Measurements from ENCODE around the gene ZSCAN22. TPM values are rescaled to one million over a fixed set of nuclear protein-coding genes. Genes with fewer than 3 reads are reported as not detected.

The ZSCAN22 gene
- total RNA-seq, 1 experiment from 2014 or later = 3.2 TPM

DNA sequence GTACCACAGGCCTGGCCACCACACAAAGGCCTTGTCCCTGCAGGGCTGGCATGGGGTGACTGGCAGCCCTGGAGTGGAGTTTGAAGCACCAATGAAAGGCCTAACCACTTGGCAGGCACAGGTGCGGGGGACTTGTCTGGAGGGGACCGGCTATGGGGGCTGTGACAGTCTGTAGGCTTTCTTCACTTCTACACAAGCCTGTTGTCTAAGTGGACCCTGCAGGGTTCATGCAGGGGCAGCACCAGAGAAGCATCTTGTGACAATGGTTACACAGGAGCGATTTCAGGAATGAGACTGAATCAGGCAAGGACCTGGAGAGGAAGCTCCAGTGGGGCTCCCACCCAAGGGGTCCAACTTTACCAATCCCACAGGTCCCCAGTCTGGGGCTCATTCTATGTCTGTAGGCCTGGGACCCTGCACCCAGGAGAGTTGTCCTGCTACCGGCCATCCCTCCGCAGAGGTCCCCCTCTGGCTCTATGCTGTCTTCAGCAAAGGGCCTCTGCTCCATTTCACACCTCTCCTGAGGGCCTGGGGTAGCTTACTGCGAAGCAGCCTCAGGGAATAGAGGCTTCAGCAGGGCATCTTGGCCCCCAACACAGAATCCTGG is 56.3 kb downstream of the ZSCAN22 start (continued):
- TF ChIP-seq, protein P1, sequence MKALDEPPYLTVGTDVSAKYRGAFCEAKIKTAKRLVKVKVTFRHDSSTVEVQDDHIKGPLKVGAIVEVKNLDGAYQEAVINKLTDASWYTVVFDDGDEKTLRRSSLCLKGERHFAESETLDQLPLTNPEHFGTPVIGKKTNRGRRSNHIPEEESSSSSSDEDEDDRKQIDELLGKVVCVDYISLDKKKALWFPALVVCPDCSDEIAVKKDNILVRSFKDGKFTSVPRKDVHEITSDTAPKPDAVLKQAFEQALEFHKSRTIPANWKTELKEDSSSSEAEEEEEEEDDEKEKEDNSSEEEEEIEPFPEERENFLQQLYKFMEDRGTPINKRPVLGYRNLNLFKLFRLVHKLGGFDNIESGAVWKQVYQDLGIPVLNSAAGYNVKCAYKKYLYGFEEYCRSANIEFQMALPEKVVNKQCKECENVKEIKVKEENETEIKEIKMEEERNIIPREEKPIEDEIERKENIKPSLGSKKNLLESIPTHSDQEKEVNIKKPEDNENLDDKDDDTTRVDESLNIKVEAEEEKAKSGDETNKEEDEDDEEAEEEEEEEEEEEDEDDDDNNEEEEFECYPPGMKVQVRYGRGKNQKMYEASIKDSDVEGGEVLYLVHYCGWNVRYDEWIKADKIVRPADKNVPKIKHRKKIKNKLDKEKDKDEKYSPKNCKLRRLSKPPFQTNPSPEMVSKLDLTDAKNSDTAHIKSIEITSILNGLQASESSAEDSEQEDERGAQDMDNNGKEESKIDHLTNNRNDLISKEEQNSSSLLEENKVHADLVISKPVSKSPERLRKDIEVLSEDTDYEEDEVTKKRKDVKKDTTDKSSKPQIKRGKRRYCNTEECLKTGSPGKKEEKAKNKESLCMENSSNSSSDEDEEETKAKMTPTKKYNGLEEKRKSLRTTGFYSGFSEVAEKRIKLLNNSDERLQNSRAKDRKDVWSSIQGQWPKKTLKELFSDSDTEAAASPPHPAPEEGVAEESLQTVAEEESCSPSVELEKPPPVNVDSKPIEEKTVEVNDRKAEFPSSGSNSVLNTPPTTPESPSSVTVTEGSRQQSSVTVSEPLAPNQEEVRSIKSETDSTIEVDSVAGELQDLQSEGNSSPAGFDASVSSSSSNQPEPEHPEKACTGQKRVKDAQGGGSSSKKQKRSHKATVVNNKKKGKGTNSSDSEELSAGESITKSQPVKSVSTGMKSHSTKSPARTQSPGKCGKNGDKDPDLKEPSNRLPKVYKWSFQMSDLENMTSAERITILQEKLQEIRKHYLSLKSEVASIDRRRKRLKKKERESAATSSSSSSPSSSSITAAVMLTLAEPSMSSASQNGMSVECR (CRISPR knock-in tag; IDR thresholded peaks at IDR 0.05; ENCODE audit: borderline replicate concordance) = no peak
- no peak for TF ChIP-seq MXD4 (CRISPR knock-in tag; IDR thresholded peaks at IDR 0.05; ENCODE audit: borderline replicate concordance)
- TF ChIP-seq, protein P2, sequence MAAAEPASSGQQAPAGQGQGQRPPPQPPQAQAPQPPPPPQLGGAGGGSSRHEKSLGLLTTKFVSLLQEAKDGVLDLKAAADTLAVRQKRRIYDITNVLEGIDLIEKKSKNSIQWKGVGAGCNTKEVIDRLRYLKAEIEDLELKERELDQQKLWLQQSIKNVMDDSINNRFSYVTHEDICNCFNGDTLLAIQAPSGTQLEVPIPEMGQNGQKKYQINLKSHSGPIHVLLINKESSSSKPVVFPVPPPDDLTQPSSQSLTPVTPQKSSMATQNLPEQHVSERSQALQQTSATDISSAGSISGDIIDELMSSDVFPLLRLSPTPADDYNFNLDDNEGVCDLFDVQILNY (CRISPR knock-in tag; IDR thresholded peaks at IDR 0.05) = no peak
- TF ChIP-seq, protein P3, sequence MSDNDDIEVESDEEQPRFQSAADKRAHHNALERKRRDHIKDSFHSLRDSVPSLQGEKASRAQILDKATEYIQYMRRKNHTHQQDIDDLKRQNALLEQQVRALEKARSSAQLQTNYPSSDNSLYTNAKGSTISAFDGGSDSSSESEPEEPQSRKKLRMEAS (CRISPR knock-in tag; IDR thresholded peaks at IDR 0.05) = no peak
- TF ChIP-seq CREB1 (CRISPR knock-in tag; IDR thresholded peaks at IDR 0.05) = no peak
- TF ChIP-seq, protein P4, sequence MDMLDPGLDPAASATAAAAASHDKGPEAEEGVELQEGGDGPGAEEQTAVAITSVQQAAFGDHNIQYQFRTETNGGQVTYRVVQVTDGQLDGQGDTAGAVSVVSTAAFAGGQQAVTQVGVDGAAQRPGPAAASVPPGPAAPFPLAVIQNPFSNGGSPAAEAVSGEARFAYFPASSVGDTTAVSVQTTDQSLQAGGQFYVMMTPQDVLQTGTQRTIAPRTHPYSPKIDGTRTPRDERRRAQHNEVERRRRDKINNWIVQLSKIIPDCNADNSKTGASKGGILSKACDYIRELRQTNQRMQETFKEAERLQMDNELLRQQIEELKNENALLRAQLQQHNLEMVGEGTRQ (CRISPR knock-in tag; IDR thresholded peaks at IDR 0.05) = no peak
- no peak for TF ChIP-seq OVOL2 (CRISPR knock-in tag; IDR thresholded peaks at IDR 0.05; ENCODE audit: borderline replicate concordance)
- TF ChIP-seq, protein P5, sequence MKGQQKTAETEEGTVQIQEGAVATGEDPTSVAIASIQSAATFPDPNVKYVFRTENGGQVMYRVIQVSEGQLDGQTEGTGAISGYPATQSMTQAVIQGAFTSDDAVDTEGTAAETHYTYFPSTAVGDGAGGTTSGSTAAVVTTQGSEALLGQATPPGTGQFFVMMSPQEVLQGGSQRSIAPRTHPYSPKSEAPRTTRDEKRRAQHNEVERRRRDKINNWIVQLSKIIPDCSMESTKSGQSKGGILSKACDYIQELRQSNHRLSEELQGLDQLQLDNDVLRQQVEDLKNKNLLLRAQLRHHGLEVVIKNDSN (CRISPR knock-in tag; IDR thresholded peaks at IDR 0.05) = no peak
- TF ChIP-seq, protein P6, sequence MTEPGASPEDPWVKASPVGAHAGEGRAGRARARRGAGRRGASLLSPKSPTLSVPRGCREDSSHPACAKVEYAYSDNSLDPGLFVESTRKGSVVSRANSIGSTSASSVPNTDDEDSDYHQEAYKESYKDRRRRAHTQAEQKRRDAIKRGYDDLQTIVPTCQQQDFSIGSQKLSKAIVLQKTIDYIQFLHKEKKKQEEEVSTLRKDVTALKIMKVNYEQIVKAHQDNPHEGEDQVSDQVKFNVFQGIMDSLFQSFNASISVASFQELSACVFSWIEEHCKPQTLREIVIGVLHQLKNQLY (CRISPR knock-in tag; IDR thresholded peaks at IDR 0.05) = no peak
- TF ChIP-seq, protein P7, sequence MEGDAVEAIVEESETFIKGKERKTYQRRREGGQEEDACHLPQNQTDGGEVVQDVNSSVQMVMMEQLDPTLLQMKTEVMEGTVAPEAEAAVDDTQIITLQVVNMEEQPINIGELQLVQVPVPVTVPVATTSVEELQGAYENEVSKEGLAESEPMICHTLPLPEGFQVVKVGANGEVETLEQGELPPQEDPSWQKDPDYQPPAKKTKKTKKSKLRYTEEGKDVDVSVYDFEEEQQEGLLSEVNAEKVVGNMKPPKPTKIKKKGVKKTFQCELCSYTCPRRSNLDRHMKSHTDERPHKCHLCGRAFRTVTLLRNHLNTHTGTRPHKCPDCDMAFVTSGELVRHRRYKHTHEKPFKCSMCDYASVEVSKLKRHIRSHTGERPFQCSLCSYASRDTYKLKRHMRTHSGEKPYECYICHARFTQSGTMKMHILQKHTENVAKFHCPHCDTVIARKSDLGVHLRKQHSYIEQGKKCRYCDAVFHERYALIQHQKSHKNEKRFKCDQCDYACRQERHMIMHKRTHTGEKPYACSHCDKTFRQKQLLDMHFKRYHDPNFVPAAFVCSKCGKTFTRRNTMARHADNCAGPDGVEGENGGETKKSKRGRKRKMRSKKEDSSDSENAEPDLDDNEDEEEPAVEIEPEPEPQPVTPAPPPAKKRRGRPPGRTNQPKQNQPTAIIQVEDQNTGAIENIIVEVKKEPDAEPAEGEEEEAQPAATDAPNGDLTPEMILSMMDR (IDR thresholded peaks at IDR 0.05) = no peak

DNA sequence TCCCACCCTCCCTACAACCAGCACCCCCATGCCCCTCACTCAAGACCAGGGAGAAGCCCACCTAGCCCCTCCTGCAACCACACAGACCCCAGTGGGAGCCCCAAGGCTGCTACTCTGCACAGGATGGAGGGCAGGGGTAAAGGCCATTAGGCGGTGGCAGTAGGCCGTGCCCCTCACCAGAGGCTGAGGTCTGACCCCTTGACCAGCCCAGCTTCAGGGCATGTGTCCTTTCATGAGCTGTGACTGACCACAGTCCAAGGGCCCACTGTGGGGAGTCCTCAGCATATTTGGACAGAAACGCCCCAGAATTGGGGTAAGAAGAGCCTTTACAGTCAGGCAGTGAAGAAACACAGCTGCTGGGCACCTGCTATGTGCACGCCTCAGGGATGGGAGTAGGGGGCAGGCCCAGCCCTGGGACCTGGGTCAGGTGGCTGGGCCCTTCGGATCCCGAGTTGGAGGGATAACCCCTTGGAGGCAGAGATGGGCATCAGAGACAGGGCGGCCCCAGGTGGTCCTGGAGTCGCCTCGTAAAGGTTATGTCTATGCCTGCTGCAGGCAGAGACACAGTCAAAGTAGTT is 58.6 kb downstream of the ZSCAN22 start:
- TF ChIP-seq JUN (CRISPR knock-in tag; IDR thresholded peaks at IDR 0.05) = no peak
- TF ChIP-seq GRHL2 (CRISPR knock-in tag; IDR thresholded peaks at IDR 0.05; ENCODE audit: insufficient replicate concordance, severe bottlenecking) = no peak
- TF ChIP-seq, protein P8, sequence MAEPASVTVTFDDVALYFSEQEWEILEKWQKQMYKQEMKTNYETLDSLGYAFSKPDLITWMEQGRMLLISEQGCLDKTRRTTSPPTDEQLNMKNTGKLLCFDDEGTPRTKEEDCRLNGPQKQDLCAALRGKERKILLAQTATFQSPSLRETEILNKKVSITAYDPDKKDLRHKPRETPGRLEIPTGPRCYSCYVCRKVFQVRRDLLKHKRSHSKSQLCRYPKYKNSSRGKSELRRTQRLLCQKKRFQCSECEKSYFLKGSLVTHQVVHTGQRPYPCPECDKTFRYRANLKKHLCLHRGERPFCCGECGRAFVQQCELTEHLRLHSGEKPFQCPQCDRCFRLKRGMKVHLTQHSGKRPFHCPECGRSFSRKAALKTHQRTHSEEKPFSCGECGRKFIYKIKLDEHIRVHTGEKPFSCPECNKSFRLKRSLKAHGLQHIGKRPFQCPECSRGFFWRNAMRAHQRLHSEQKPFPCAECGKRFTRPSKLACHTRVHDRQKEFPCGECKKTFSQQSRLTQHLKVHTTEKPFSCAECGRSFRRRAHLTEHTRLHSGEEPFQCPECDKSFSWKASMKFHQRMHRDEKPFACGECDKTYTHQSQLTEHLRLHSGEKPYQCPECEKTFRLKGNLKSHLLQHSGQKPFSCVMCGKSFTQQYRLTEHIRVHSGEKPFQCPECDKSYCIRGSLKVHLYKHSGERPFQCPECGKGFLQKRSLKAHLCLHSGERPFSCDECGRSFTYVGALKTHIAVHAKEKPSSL (CRISPR knock-in tag; conservative IDR thresholded peaks at IDR 0.05) = no peak
- TF ChIP-seq OVOL2 (CRISPR knock-in tag; IDR thresholded peaks at IDR 0.05; ENCODE audit: borderline replicate concordance) = no peak
- TF ChIP-seq RORB (CRISPR knock-in tag; IDR thresholded peaks at IDR 0.05) = no peak
- Mint-ChIP-seq H3K9me3 (no peaks in the 10 kb centered on the region), H3K27ac (peak overlapping the region; percentile 92), H3K4me3 (peak overlapping the region; percentile 96), H3K27me3 (ENCODE audit: low read depth) (no peaks in the 10 kb centered on the region), H3K4me1 (peaks cover 22% of the 10 kb centered on the region), H3K36me3 (peaks cover 25% of the 10 kb centered on the region)
- ChIA-PET CTCF (no interaction called here), POLR2A (no interaction called here)
- ATAC-seq = no peak
- DNase-seq (ENCODE audit: low spot score) = no peak
